Measurements from ENCODE around the gene CGB8. TPM values are rescaled to one million over a fixed set of nuclear protein-coding genes. Genes with fewer than 3 reads are reported as not detected.

Gene CGB8
- total and polyA plus RNA-seq, 4 donors, result not detected

GRCh38 chr19:49061445-49061844 lies 12.5 kb upstream of the CGB8 start:
- WGBS, result 70% methylated on average over 25 of the region's 25 CpGs
- Histone ChIP-seq H3K27me3 (ENCODE audit: control insufficient read depth in 4 of 4, insufficient read depth in 4 of 4, low read length in 3 of 4) (no peaks in the 10 kb centered on the region), H3K4me3 (ENCODE audit: low read depth in 1 of 3, low read length in 3 of 3) (no peak overlapping the region), H3K36me3 (ENCODE audit: control insufficient read depth in 4 of 4, insufficient read depth in 3 of 4, low read depth in 1 of 4, low read length in 3 of 4) (no peaks in the 10 kb centered on the region), H3K9me3 (ENCODE audit: control insufficient read depth in 4 of 4, low read length in 3 of 4) (no peaks in the 10 kb centered on the region), H3K4me1 (ENCODE audit: control insufficient read depth in 4 of 4, insufficient read depth in 4 of 4, low read length in 3 of 4) (peaks cover 0 to 16% (median 9%) of the 10 kb centered on the region in 4 donors), H3K9ac (ENCODE audit: low read depth in 1 of 2, low read length in 2 of 2) (no peak overlapping the region), H3K27ac (ENCODE audit: low read depth in 1 of 2, low read length in 2 of 2) (no peak overlapping the region)
- TF ChIP-seq FOXA1 (IDR thresholded peaks at IDR 0.05) (no peak), EGR1 (IDR thresholded peaks at IDR 0.05; ENCODE audit: low read depth in 2 of 2) (no peak), SP1 (IDR thresholded peaks at IDR 0.05) (no peak), CTCF (IDR thresholded peaks at IDR 0.05; ENCODE audit: low read depth, low read length, missing input control) (no peak), ATF3 (IDR thresholded peaks at IDR 0.05) (no peak), ZBTB33 (IDR thresholded peaks at IDR 0.05) (no peak), HNF4A (conservative IDR thresholded peaks at IDR 0.05) (no peak), RXRA (IDR thresholded peaks at IDR 0.05) (no peak), HNF4G (IDR thresholded peaks at IDR 0.05) (no peak), FOXA2 (IDR thresholded peaks at IDR 0.05) (no peak), RAD21 (IDR thresholded peaks at IDR 0.05) (no peak), JUND (IDR thresholded peaks at IDR 0.05) (no peak), NR2F2 (IDR thresholded peaks at IDR 0.05) (no peak), GABPA (IDR thresholded peaks at IDR 0.05 in 1 of 2, conservative IDR thresholded peaks at IDR 0.05 in 1 of 2) (no peak), TAF1 (conservative IDR thresholded peaks at IDR 0.05) (no peak), REST (IDR thresholded peaks at IDR 0.05) (no peak), MAX (IDR thresholded peaks at IDR 0.05) (no peak), YY1 (IDR thresholded peaks at IDR 0.05) (no peak)
- DNase-seq (ENCODE audit: low spot score), result no peak

Measured in liver (tissue), 9 donors.